Endothelial cell of umbilical vein (primary cell): ENCODE data around the gene TMEM178A. TPM values are rescaled to one million over a fixed set of nuclear protein-coding genes. Genes with fewer than 3 reads are reported as not detected.

Experiments
- BruUV-seq: library from RNA; stranded (reverse); fragments of 400-500 nt; replicated peaks from 2 replicates; lab custom pipeline; 2021; lab: Mats Ljungman, UMichigan
- CTCF ChIA-PET: fragments of 300-600, 350-600 bp; sonication (Branson Sonifier 250); formaldehyde crosslinking; loops from one replicate; lab custom pipeline; 2021; ENCODE audit warnings: antibody characterized with exemption, inconsistent platforms; lab: Charles Lee
- POLR2A ChIA-PET: fragments of 300-600, 350-600 bp; sonication (Branson Sonifier 250); formaldehyde crosslinking; loops from one replicate; lab custom pipeline; 2021; ENCODE audit warnings: antibody characterized with exemption, inconsistent platforms; lab: Charles Lee
- DNase-seq: peaks from one replicate; pipeline ENCODE4 v3.0.0-alpha.2; 2011; ENCODE audit warnings: low read depth, low spot score
- FAIRE-seq: peaks from 2 replicates; lab custom pipeline; 2011; peaks lifted over from hg19 to GRCh38; lab: Jason Lieb, UNC
- H2AFZ ChIP-seq: 2 replicates; pipeline ENCODE4 v1.6.0; 2012; ENCODE audit warnings: low read depth, low read length, control low read depth, inconsistent platforms
- H3K27ac ChIP-seq: 2 replicates; pipeline ENCODE4 v1.5.1; 2011; ENCODE audit warnings: low read depth, mild to moderate bottlenecking, control low read depth, low read length, moderate library complexity; ENCODE audit not compliant: insufficient read depth
- H3K27me3 ChIP-seq, 2 experiments: 2 replicates each; pipeline versions ENCODE4 v1.6.0 to v1.6.1; 2011; ENCODE audit warnings: low read length in 2 of 2, mixed read lengths in 1 of 2; ENCODE audit not compliant: control insufficient read depth in 2 of 2, insufficient read depth in 2 of 2
- H3K36me3 ChIP-seq, 2 experiments: 2 replicates in 1 of 2; 3 replicates in 1 of 2; pipeline ENCODE4 v1.5.1; 2011; ENCODE audit warnings: low read length in 2 of 2, mild to moderate bottlenecking in 1 of 2, moderate library complexity in 1 of 2; ENCODE audit not compliant: control insufficient read depth in 2 of 2, insufficient read depth in 2 of 2; ENCODE audit errors: extremely low read depth in 1 of 2
- H3K4me1 ChIP-seq: 3 replicates; pipeline ENCODE4 v1.5.1; 2011; ENCODE audit warnings: mild to moderate bottlenecking, low read length; ENCODE audit not compliant: control insufficient read depth, insufficient read depth; ENCODE audit errors: extremely low read depth
- H3K4me2 ChIP-seq: 2 replicates; pipeline ENCODE4 v1.6.1; 2011; ENCODE audit warnings: low read length, control low read depth, mixed read lengths; ENCODE audit not compliant: insufficient read depth
- H3K4me3 ChIP-seq, 3 experiments: fragments of 200-600 bp in 1 of 3; sonication (generic), shearing (Covaris generic) in 1 of 3; replicated peaks in 1 of 3; 2 replicates each; pipeline ENCODE4 v1.5.1; 2011 to 2016; ENCODE audit warnings: control low read depth in 3 of 3, low read length in 3 of 3, mild to moderate bottlenecking in 2 of 3, inconsistent platforms in 1 of 3, low read depth in 1 of 3, moderate library complexity in 1 of 3; ENCODE audit not compliant: insufficient read depth in 1 of 3
- H3K79me2 ChIP-seq: 2 replicates; pipeline ENCODE4 v1.6.0; 2012; ENCODE audit warnings: low read length, inconsistent platforms; ENCODE audit not compliant: control insufficient read depth, insufficient read depth
- H3K9ac ChIP-seq: replicated peaks from 2 replicates; pipeline ENCODE3; 2011; ENCODE audit warnings: low read length, control low read depth; ENCODE audit not compliant: insufficient read depth; ENCODE audit errors: extremely low read depth
- H3K9me1 ChIP-seq: replicated peaks from 3 replicates; pipeline ENCODE4 v1.6.0; 2011; ENCODE audit warnings: mild to moderate bottlenecking, low read length; ENCODE audit not compliant: control insufficient read depth, insufficient read depth; ENCODE audit errors: extremely low read depth
- H3K9me3 ChIP-seq: replicated peaks from 2 replicates; pipeline ENCODE4 v1.5.1; 2012; ENCODE audit warnings: low read length, inconsistent platforms; ENCODE audit not compliant: control insufficient read depth, insufficient read depth
- H4K20me1 ChIP-seq: replicated peaks from 2 replicates; pipeline ENCODE3; 2011; ENCODE audit warnings: mild to moderate bottlenecking, low read length; ENCODE audit not compliant: control insufficient read depth, insufficient read depth; ENCODE audit errors: extremely low read depth
- CTCF ChIP-seq, 2 donors: IDR thresholded peaks; 1 replicate in 1 of 2; 2 replicates in 1 of 2; pipeline ENCODE4 v1.5.1; 2011; ENCODE audit warnings: low read length in 2 of 2, mild to moderate bottlenecking in 2 of 2, moderate library complexity in 2 of 2, control low read depth in 1 of 2, inconsistent platforms in 1 of 2, low read depth in 1 of 2; ENCODE audit not compliant: insufficient read depth in 1 of 2; ENCODE audit errors: extremely low read depth in 1 of 2
- EZH2 ChIP-seq: IDR thresholded peaks from 2 replicates; pipeline ENCODE4 v1.6.1; 2012; ENCODE audit warnings: borderline replicate concordance, low read depth, mild to moderate bottlenecking, moderate library complexity, low read length, inconsistent platforms; ENCODE audit not compliant: severe bottlenecking
- FOS ChIP-seq: IDR thresholded peaks from 2 replicates; pipeline ENCODE4 v1.6.1; 2011; ENCODE audit warnings: mild to moderate bottlenecking, low read length, moderate library complexity, borderline replicate concordance; ENCODE audit not compliant: insufficient read depth
- GATA2 ChIP-seq: IDR thresholded peaks from 2 replicates; pipeline ENCODE4 v1.7.0; 2011; ENCODE audit warnings: low read depth, mild to moderate bottlenecking, moderate library complexity, mixed read lengths, low read length; ENCODE audit not compliant: insufficient read length, insufficient read depth
- JUN ChIP-seq: IDR thresholded peaks from 2 replicates; pipeline ENCODE4 v1.6.1; 2011; ENCODE audit warnings: borderline replicate concordance, low read depth; ENCODE audit not compliant: insufficient read length, insufficient read depth
- MAX ChIP-seq: IDR thresholded peaks from 2 replicates; pipeline ENCODE4 v1.6.1; 2011; ENCODE audit not compliant: insufficient read depth, insufficient read length
- MYC ChIP-seq: IDR thresholded peaks from one replicate; pipeline ENCODE4 v1.6.1; 2011; ENCODE audit warnings: mild to moderate bottlenecking, low read depth, low read length
- POLR2A ChIP-seq: IDR thresholded peaks from 2 replicates; pipeline ENCODE4 v1.6.1; 2012; ENCODE audit warnings: low read depth, mild to moderate bottlenecking, control low read depth, low read length
- POLR2AphosphoS5 ChIP-seq: IDR thresholded peaks from 2 replicates; pipeline ENCODE4 v1.6.1; 2012; ENCODE audit warnings: low read depth, mild to moderate bottlenecking, control low read depth, low read length, moderate library complexity; ENCODE audit not compliant: insufficient read depth
- dilution Hi-C: fragments of 300-500 bp; cut with MboI; formaldehyde crosslinking; loops from one replicate; pipeline ENCODE4 v1.15.0; 2019; ENCODE audit warnings: low sequenced_read_pairs; ENCODE audit not compliant: extremely low pct_ligation_motif_present
- intact Hi-C: fragments of 100-400 bp; cut with micrococcal nuclease; formaldehyde crosslinking; loops from one replicate; pipeline ENCODE4 v1.10.0; 2022
- polyA plus RNA-seq, 4 experiments: library from polyadenylated mRNA; depleted of rRNA in 3 of 4; stranded (reverse) in 3 of 4; unstranded in 1 of 4; fragments of >200 nt; gene quantifications; 2 replicates each; pipeline versions ENCODE4 v1.2.1 to v1.2.3, GENCODE V29; 2011 to 2012; ENCODE audit warnings: missing spikeins in 1 of 4
- total RNA-seq: library from RNA; stranded (reverse); gene quantifications from 2 replicates; pipeline ENCODE4 v1.2.3, GENCODE V29; 2021

The TMEM178A gene
- total and polyA plus RNA-seq, 2 donors (not counting 3 experiments of a cell fraction or from before 2014, with no cell fraction given) = 1.5 to 2.8 TPM

GRCh38 chr2:39706312-39706711 lies 40.6 kb downstream of the TMEM178A start:
- H3K4me1 ChIP-seq = no peaks in the 10 kb centered on the region
- TF ChIP-seq POLR2A (no peak), POLR2AphosphoS5 (no peak), CTCF (IDR thresholded peaks at IDR 0.05; ENCODE audit: extremely low read depth in 1 of 2, insufficient read depth in 1 of 2, low read depth in 1 of 2, low read length in 2 of 2) (no peak), EZH2 (no peak), JUN (no peak), MAX (no peak), GATA2 (no peak), FOS (no peak), MYC (no peak)
- no peaks in the 10 kb centered on the region for H3K36me3 ChIP-seq
- peaks cover 4 to 15% of the 10 kb centered on the region in 2 experiments for H3K27me3 ChIP-seq
- FAIRE-seq (no peak), DNase-seq (no peak)
- no TSS peak for BruUV-seq
- intact Hi-C loops (no loop called here), dilution Hi-C loops (no loop called here)
- no peaks in the 10 kb centered on the region for H3K9me3 ChIP-seq
- no peak overlapping the region for H3K4me3 ChIP-seq
- no peak overlapping the region for H3K9ac ChIP-seq
- no peaks in the 10 kb centered on the region for H3K9me1 ChIP-seq
- CTCF ChIA-PET = interaction anchor here (1.5 kb wide), 1 partner anchor 112 kb away, joined by 3 read pairs; no protein-coding TSS in a partner anchor
- no peak overlapping the region for H2AFZ ChIP-seq
- H3K27ac ChIP-seq = no peak overlapping the region
- H4K20me1 ChIP-seq = no peaks in the 10 kb centered on the region
- H3K4me2 ChIP-seq = no peak overlapping the region
- no peaks in the 10 kb centered on the region for H3K79me2 ChIP-seq
- POLR2A ChIA-PET = no interaction called here
